ENCODE measurements around the gene TATDN3.
A peak's percentile ranks its signal among the peaks of the same experiment; 100 is the strongest.

GRCh38 chr1:212814537-212815334, 23.0 kb downstream of the TATDN3 start:
- TF ChIP-seq CTCF (IDR thresholded peaks at IDR 0.05 in 2 of 3, conservative IDR thresholded peaks at IDR 0.05 in 1 of 3; ENCODE audit: borderline replicate concordance in 1 of 3, insufficient read depth in 1 of 3, low read depth in 2 of 3, low read length in 2 of 3) (peak; percentile 11 to 51 (median 25); a peak in 4 of 6 replicates), EZH2 (IDR thresholded peaks at IDR 0.05) (no peak), REST (IDR thresholded peaks at IDR 0.05; ENCODE audit: low read depth) (no peak)
